GM23338 (cell line): ENCODE data around the gene VWA3B. TPM values are rescaled to one million over a fixed set of nuclear protein-coding genes. Genes with fewer than 3 reads are reported as not detected.
"Not testable (repeated sequence)": the region's sequence is repeated elsewhere in the genome, so short reads cannot be mapped to it uniquely, and the experiment has no call there.

ENCODE experiments used
- ATAC-seq: fragments of 200-7000 bp; cut with Tn5 transposase; 3 replicates; pipeline ENCODE4 v1.9.1; 2020
- DNase-seq: peaks from one replicate; pipeline ENCODE4 v3.0.0-alpha.2; 2015; ENCODE audit warnings: low spot score
- H2AFZ ChIP-seq: fragments of 200-600 bp; sonication (generic); 2 replicates; pipeline ENCODE4 v1.8.0; 2016; ENCODE audit warnings: antibody characterized with exemption, mild to moderate bottlenecking, moderate library complexity
- H3F3A ChIP-seq: fragments of 200-600 bp; sonication (generic); replicated peaks from 2 replicates; pipeline ENCODE4 v1.8.0; 2017; ENCODE audit warnings: antibody characterized with exemption, mixed run types, low read depth
- H3K27ac ChIP-seq: fragments of 200-600 bp; sonication (generic); 2 replicates; pipeline ENCODE4 v1.6.1; 2016; ENCODE audit warnings: low read depth
- H3K27me3 ChIP-seq: fragments of 200-600 bp; sonication (generic); 2 replicates; pipeline ENCODE4 v1.8.0; 2016; ENCODE audit warnings: mild to moderate bottlenecking, mixed run types, moderate library complexity; ENCODE audit not compliant: insufficient read depth
- H3K36me3 ChIP-seq: fragments of 200-600 bp; sonication (generic); 2 replicates; pipeline ENCODE4 v1.8.0; 2016; ENCODE audit warnings: mild to moderate bottlenecking; ENCODE audit not compliant: insufficient read depth
- H3K4me1 ChIP-seq: fragments of 200-600 bp; sonication (generic); 2 replicates; pipeline ENCODE4 v1.8.0; 2016; ENCODE audit warnings: mild to moderate bottlenecking, moderate library complexity; ENCODE audit not compliant: insufficient read depth
- H3K4me2 ChIP-seq: fragments of 200-600 bp; sonication (generic); 2 replicates; pipeline ENCODE4 v1.7.1; 2017; ENCODE audit warnings: mixed run types
- H3K4me3 ChIP-seq: fragments of 200-600 bp; sonication (generic); 2 replicates; pipeline ENCODE4 v1.6.1; 2016; ENCODE audit warnings: mixed run types
- H3K79me2 ChIP-seq: fragments of 200-600 bp; sonication (generic); replicated peaks from 2 replicates; pipeline ENCODE4 v1.8.0; 2017; ENCODE audit warnings: mild to moderate bottlenecking; ENCODE audit not compliant: insufficient read depth
- H3K9me2 ChIP-seq: fragments of 200-600 bp; sonication (generic); 2 replicates; pipeline ENCODE4 v1.8.0; 2017; ENCODE audit not compliant: insufficient read depth
- H4K20me1 ChIP-seq: fragments of 200-600 bp; sonication (generic); replicated peaks from 2 replicates; pipeline ENCODE4 v1.8.0; 2017; ENCODE audit warnings: mild to moderate bottlenecking; ENCODE audit not compliant: insufficient read depth
- H3K27ac Mint-ChIP-seq: 2 replicates; pipeline ENCODE4 v1.8.0; 2020; ENCODE audit warnings: inconsistent platforms, mild to moderate bottlenecking, moderate library complexity, mixed read lengths
- H3K27me3 Mint-ChIP-seq: 3 replicates; pipeline ENCODE4 v1.8.0; 2022; ENCODE audit warnings: low read depth, mild to moderate bottlenecking, moderate library complexity, mixed read lengths, inconsistent platforms; ENCODE audit not compliant: insufficient read depth, poor library complexity
- H3K36me3 Mint-ChIP-seq: 3 replicates; pipeline ENCODE4 v1.8.0; 2021; ENCODE audit warnings: low read depth, mild to moderate bottlenecking, inconsistent platforms, moderate library complexity, mixed read lengths
- H3K4me1 Mint-ChIP-seq: 3 replicates; pipeline ENCODE4 v1.8.0; 2020; ENCODE audit warnings: mild to moderate bottlenecking, inconsistent platforms, mixed read lengths
- H3K4me3 Mint-ChIP-seq: 3 replicates; pipeline ENCODE4 v1.8.0; 2021; ENCODE audit warnings: moderate library complexity, mild to moderate bottlenecking, inconsistent platforms, mixed read lengths
- H3K9me3 Mint-ChIP-seq: 3 replicates; pipeline ENCODE4 v1.8.0; 2020; ENCODE audit warnings: moderate library complexity, mild to moderate bottlenecking, inconsistent platforms, mixed read lengths
- CREB1 ChIP-seq: fragments of 250-450 bp; sonication (Bioruptor Pico); IDR thresholded peaks from 2 replicates; pipeline ENCODE4 v1.5.0; 2020; ENCODE audit warnings: low read depth, mild to moderate bottlenecking, moderate library complexity
- EZH2phosphoT487 ChIP-seq: fragments of 200-600 bp; sonication (generic); IDR thresholded peaks from one replicate; pipeline ENCODE4 v1.8.1; 2018; ENCODE audit warnings: antibody characterized with exemption; ENCODE audit not compliant: unreplicated experiment
- JUNB ChIP-seq: IDR thresholded peaks from one replicate; pipeline ENCODE4 v1.6.1; 2016; ENCODE audit warnings: antibody characterized with exemption; ENCODE audit not compliant: unreplicated experiment
- POLR2AphosphoS5 ChIP-seq: IDR thresholded peaks from 2 replicates; pipeline ENCODE4 v1.6.1; 2016; ENCODE audit warnings: antibody characterized with exemption, low read depth
- polyA plus RNA-seq: library from polyadenylated mRNA; unstranded; fragments of >200 nt; fragmentation: Nextera tagmentation; extraction: Ambion mirVana; gene quantifications from 2 replicates; pipeline ENCODE4 v1.2.1, GENCODE V29; 2016
- total RNA-seq: library from RNA; depleted of rRNA; stranded (reverse); fragments of >200 nt; shearing (Covaris generic); gene quantifications from 2 replicates; pipeline ENCODE4 v1.2.3, GENCODE V29; 2014
- TF ChIP-seq, protein P1 (sequence below), 2 experiments: fragments of 200-600 bp in 1 of 2; sonication (generic) in 1 of 2; conservative IDR thresholded peaks; 2 replicates each; pipeline versions ENCODE4 v1.5.1 to v1.6.1; 2016 to 2017; ENCODE audit warnings: antibody characterized with exemption in 2 of 2, low read depth in 2 of 2, mild to moderate bottlenecking in 2 of 2, moderate library complexity in 1 of 2
- TF ChIP-seq, protein P2 (sequence below): IDR thresholded peaks from 2 replicates; pipeline ENCODE4 v1.6.1; 2016; ENCODE audit warnings: antibody characterized with exemption
- TF ChIP-seq, protein P3 (sequence below): fragments of 250-450 bp; sonication (Bioruptor Pico); IDR thresholded peaks from 2 replicates; pipeline ENCODE4 v1.5.0; 2020; ENCODE audit warnings: mild to moderate bottlenecking, moderate library complexity

The VWA3B gene
- total and polyA plus RNA-seq, 2 experiments from 2014 or later: not detected

DNA sequence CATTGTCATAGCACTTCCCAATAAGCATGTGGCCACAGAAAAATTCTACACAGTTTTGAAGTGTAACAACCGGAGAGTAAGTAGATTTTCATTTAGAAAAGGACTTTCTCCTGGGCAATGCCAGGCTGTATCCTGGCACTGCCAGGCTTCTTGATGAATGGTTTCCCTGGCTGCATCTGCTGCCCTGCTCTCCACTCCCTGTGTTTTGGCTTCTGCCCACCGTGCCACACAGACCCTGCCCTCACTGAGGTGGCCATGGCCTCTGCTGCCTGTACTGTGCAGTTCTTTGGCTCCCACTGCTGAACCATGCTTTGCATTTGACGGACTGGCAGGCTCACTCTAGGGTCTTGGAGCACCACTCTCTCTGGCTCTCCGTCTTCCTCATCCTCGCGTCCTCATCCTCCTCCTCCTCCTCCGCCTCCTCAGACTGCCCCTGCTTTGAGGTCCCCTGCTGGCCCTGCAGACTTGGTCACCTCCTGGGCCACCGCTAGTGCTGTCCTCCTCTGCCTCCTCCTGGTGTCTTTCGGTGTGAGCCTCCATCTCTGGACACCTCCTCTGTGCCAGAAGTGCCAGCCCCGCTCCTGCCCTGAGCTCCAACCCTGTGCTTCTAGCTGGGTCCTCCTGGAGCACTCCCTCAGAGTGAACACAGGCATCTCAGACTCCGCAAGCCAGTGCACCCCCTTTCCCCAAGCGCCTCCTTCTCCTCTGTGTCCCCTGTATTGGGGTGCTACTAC lies 213.3 kb downstream of the VWA3B start (continued):
- TF ChIP-seq, protein P1, sequence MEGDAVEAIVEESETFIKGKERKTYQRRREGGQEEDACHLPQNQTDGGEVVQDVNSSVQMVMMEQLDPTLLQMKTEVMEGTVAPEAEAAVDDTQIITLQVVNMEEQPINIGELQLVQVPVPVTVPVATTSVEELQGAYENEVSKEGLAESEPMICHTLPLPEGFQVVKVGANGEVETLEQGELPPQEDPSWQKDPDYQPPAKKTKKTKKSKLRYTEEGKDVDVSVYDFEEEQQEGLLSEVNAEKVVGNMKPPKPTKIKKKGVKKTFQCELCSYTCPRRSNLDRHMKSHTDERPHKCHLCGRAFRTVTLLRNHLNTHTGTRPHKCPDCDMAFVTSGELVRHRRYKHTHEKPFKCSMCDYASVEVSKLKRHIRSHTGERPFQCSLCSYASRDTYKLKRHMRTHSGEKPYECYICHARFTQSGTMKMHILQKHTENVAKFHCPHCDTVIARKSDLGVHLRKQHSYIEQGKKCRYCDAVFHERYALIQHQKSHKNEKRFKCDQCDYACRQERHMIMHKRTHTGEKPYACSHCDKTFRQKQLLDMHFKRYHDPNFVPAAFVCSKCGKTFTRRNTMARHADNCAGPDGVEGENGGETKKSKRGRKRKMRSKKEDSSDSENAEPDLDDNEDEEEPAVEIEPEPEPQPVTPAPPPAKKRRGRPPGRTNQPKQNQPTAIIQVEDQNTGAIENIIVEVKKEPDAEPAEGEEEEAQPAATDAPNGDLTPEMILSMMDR (conservative IDR thresholded peaks at IDR 0.05; ENCODE audit: low read depth in 2 of 2): no peak
- TF ChIP-seq POLR2AphosphoS5: no peak
- TF ChIP-seq CREB1 (CRISPR knock-in tag): no peak
- TF ChIP-seq EZH2phosphoT487: no peak
- TF ChIP-seq, protein P2, sequence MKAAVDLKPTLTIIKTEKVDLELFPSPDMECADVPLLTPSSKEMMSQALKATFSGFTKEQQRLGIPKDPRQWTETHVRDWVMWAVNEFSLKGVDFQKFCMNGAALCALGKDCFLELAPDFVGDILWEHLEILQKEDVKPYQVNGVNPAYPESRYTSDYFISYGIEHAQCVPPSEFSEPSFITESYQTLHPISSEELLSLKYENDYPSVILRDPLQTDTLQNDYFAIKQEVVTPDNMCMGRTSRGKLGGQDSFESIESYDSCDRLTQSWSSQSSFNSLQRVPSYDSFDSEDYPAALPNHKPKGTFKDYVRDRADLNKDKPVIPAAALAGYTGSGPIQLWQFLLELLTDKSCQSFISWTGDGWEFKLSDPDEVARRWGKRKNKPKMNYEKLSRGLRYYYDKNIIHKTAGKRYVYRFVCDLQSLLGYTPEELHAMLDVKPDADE: no peak

DNA sequence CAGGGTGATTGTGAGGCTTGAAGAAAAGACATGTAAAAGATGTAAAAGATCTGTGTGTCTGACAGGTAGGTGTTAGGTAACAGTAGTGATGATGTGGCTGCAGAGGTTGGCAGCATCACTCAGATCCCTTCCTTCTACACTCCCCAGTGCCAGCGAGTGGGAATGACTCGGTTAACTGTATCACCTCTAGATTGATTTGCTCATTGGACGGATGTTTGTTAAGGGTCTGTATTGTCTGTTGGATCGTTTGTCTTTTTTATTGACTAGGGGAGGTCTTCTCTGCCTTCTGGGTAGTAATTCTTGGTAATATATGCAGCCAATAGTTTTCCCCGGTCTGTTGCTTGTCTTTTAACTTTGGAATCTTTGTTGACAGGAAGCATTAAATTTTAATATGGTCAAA lies 214.5 kb downstream of the VWA3B start:
- ATAC-seq (no peak), DNase-seq (no peak)
- H3K27ac Mint-ChIP-seq: no peak overlapping the region
- Histone ChIP-seq H3K27ac (no peak overlapping the region), H3K27me3 (no peaks in the 10 kb centered on the region), H3K36me3 (no peaks in the 10 kb centered on the region), H3K4me2 (no peak overlapping the region), H3K79me2 (no peaks in the 10 kb centered on the region), H3F3A (no peaks in the 10 kb centered on the region), H3K9me2 (0 out of 2 replicates have a peak, but pooled peaks cover 9% of the 10 kb centered on the region), H4K20me1 (no peaks in the 10 kb centered on the region), H3K4me1 (no peaks in the 10 kb centered on the region), H2AFZ (no peak overlapping the region), H3K4me3 (no peak overlapping the region)
- no peak for TF ChIP-seq JUNB
- TF ChIP-seq, protein P3, sequence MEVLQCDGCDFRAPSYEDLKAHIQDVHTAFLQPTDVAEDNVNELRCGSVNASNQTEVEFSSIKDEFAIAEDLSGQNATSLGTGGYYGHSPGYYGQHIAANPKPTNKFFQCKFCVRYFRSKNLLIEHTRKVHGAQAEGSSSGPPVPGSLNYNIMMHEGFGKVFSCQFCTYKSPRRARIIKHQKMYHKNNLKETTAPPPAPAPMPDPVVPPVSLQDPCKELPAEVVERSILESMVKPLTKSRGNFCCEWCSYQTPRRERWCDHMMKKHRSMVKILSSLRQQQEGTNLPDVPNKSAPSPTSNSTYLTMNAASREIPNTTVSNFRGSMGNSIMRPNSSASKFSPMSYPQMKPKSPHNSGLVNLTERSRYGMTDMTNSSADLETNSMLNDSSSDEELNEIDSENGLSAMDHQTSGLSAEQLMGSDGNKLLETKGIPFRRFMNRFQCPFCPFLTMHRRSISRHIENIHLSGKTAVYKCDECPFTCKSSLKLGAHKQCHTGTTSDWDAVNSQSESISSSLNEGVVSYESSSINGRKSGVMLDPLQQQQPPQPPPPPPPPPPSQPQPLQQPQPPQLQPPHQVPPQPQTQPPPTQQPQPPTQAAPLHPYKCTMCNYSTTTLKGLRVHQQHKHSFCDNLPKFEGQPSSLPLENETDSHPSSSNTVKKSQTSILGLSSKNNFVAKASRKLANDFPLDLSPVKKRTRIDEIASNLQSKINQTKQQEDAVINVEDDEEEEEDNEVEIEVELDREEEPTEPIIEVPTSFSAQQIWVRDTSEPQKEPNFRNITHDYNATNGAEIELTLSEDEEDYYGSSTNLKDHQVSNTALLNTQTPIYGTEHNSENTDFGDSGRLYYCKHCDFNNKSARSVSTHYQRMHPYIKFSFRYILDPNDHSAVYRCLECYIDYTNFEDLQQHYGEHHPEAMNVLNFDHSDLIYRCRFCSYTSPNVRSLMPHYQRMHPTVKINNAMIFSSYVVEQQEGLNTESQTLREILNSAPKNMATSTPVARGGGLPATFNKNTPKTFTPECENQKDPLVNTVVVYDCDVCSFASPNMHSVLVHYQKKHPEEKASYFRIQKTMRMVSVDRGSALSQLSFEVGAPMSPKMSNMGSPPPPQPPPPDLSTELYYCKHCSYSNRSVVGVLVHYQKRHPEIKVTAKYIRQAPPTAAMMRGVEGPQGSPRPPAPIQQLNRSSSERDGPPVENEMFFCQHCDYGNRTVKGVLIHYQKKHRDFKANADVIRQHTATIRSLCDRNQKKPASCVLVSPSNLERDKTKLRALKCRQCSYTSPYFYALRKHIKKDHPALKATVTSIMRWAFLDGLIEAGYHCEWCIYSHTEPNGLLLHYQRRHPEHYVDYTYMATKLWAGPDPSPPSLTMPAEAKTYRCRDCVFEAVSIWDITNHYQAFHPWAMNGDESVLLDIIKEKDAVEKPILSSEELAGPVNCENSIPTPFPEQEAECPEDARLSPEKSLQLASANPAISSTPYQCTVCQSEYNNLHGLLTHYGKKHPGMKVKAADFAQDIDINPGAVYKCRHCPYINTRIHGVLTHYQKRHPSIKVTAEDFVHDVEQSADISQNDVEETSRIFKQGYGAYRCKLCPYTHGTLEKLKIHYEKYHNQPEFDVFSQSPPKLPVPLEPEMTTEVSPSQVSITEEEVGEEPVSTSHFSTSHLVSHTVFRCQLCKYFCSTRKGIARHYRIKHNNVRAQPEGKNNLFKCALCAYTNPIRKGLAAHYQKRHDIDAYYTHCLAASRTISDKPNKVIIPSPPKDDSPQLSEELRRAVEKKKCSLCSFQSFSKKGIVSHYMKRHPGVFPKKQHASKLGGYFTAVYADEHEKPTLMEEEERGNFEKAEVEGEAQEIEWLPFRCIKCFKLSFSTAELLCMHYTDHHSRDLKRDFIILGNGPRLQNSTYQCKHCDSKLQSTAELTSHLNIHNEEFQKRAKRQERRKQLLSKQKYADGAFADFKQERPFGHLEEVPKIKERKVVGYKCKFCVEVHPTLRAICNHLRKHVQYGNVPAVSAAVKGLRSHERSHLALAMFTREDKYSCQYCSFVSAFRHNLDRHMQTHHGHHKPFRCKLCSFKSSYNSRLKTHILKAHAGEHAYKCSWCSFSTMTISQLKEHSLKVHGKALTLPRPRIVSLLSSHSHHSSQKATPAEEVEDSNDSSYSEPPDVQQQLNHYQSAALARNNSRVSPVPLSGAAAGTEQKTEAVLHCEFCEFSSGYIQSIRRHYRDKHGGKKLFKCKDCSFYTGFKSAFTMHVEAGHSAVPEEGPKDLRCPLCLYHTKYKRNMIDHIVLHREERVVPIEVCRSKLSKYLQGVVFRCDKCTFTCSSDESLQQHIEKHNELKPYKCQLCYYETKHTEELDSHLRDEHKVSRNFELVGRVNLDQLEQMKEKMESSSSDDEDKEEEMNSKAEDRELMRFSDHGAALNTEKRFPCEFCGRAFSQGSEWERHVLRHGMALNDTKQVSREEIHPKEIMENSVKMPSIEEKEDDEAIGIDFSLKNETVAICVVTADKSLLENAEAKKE (CRISPR knock-in tag): no peak
- H3K4me1 Mint-ChIP-seq: peaks cover 9% of the 10 kb centered on the region; the same call in 2 of the 3 replicates
- peaks cover 10% of the 10 kb centered on the region for H3K27me3 Mint-ChIP-seq
- no peaks in the 10 kb centered on the region for H3K9me3 Mint-ChIP-seq
- H3K4me3 Mint-ChIP-seq: no peak overlapping the region
- H3K36me3 Mint-ChIP-seq: peaks cover 3% of the 10 kb centered on the region; the same call in 2 of the 3 replicates

DNA sequence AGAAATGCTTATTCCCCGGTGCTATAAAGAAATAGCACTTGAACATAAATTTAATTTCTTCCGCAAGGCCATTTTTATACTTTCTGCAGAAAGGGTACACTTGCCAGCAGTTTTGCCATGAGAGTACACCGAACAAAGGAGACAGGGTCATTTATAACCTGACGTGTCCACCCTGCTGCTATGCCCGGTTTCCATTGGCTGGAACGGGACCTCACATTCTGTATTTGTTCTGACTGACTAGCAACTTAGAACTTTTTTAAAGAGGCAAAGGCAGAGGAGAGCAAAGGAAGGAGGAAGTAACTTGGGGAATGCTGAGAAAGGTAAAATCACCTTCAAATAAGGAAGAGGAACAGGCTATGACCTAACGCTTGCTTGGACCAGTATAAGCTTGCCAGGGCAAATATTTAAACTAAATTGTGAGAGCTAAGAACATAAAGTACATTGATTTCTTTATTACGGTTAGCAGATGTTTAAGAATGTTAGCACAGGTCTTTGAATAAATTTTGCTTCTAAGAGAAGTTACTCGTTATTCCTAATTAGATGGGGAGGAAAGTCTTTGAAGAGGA lies 220.2 kb downstream of the VWA3B start:
- H3K27me3 ChIP-seq, ATAC-seq, H3K27me3 Mint-ChIP-seq, H3K36me3 Mint-ChIP-seq, H4K20me1 ChIP-seq, H3K36me3 ChIP-seq, H3K4me1 Mint-ChIP-seq, H3K27ac Mint-ChIP-seq, H3K4me2 ChIP-seq, DNase-seq, H2AFZ ChIP-seq, H3K9me2 ChIP-seq, H3K4me3 ChIP-seq, H3K27ac ChIP-seq, H3K9me3 Mint-ChIP-seq, H3K4me3 Mint-ChIP-seq, H3K4me1 ChIP-seq, H3K79me2 ChIP-seq, H3F3A ChIP-seq: not testable (repeated sequence)
